Measurements from ENCODE around the gene DGKH.

DGKH gene

DNA sequence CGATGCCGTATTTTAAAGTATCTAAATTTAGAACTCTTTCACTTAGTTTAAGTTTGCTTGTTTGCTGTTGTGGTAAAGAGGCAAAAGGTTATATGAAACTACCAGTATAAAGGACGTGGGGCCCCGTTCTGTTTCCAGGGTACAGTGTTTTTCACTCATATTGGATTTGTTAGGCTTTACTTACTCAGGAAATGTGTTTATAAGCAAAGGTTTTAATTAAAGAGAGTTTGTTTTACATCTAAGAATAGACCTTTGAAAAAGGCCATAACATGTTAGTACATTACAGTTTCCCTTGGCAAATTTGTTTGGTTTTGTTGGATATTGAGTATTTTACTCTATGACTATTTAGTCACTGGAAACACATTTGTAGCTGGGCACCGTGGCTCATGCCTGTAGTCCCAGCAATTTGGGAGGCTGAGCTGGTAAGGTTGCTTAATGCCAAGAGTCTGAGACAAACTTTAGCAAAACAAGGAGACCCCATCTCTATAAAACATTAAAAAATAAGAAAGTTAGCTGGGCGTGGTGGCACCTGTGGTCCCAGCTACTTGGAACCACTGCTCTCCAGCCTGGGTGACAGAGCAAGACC lies 7.1 kb downstream of the DGKH start:
- TF ChIP-seq ZBTB7A (IDR thresholded peaks at IDR 0.05; ENCODE audit: low read depth): no peak
- TF ChIP-seq NFIC (IDR thresholded peaks at IDR 0.05): no peak
- TF ChIP-seq RAD21 (IDR thresholded peaks at IDR 0.05; ENCODE audit: low read depth): no peak
- no peak for TF ChIP-seq REST (IDR thresholded peaks at IDR 0.05; ENCODE audit: low read depth)
- TF ChIP-seq CEBPB (IDR thresholded peaks at IDR 0.05): no peak

DNA sequence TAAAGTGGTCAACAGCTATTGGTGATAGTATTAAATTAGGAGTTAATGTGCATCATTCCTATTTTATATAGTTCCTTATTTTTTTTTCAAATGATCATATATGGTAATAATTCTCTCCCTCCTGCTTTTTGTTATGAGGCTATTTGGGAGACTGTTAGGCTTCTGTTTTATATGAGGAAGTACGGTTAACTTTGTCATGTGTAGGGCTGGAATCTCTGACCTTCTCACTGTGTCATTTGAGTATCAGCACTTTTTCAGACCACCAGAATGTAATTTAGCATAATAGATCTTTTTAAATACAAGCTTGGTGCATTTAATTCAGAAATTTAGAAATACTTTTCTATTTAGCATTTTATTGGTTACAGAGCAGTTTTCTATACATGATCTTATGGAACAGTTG lies 7.7 kb downstream of the DGKH start:
- TF ChIP-seq CREB1 (IDR thresholded peaks at IDR 0.05; ENCODE audit: low read depth) (no peak), TCF12 (IDR thresholded peaks at IDR 0.05; ENCODE audit: low read depth) (no peak), EP300 (IDR thresholded peaks at IDR 0.05; ENCODE audit: borderline replicate concordance) (no peak), EGR1 (IDR thresholded peaks at IDR 0.05) (no peak), NFIC (IDR thresholded peaks at IDR 0.05) (no peak), TAF1 (IDR thresholded peaks at IDR 0.05; ENCODE audit: low read depth) (no peak), CEBPB (IDR thresholded peaks at IDR 0.05) (no peak), REST (IDR thresholded peaks at IDR 0.05; ENCODE audit: low read depth) (no peak), ZBTB7A (IDR thresholded peaks at IDR 0.05; ENCODE audit: low read depth) (no peak), TEAD4 (IDR thresholded peaks at IDR 0.05) (no peak), YY1 (IDR thresholded peaks at IDR 0.05; ENCODE audit: low read depth) (no peak), FOXM1 (IDR thresholded peaks at IDR 0.05; ENCODE audit: borderline replicate concordance, low read depth) (no peak), RAD21 (IDR thresholded peaks at IDR 0.05; ENCODE audit: low read depth) (no peak)
- TF ChIP-seq, protein P1, sequence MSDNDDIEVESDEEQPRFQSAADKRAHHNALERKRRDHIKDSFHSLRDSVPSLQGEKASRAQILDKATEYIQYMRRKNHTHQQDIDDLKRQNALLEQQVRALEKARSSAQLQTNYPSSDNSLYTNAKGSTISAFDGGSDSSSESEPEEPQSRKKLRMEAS (IDR thresholded peaks at IDR 0.05): no peak
- TF ChIP-seq, protein P2, sequence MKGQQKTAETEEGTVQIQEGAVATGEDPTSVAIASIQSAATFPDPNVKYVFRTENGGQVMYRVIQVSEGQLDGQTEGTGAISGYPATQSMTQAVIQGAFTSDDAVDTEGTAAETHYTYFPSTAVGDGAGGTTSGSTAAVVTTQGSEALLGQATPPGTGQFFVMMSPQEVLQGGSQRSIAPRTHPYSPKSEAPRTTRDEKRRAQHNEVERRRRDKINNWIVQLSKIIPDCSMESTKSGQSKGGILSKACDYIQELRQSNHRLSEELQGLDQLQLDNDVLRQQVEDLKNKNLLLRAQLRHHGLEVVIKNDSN (IDR thresholded peaks at IDR 0.05): no peak

- no peak for TF ChIP-seq EGR1 (IDR thresholded peaks at IDR 0.05)
- TF ChIP-seq, protein P1 (IDR thresholded peaks at IDR 0.05): no peak
- no peak for TF ChIP-seq CREB1 (IDR thresholded peaks at IDR 0.05; ENCODE audit: low read depth)
- no peak for TF ChIP-seq RAD21 (IDR thresholded peaks at IDR 0.05; ENCODE audit: low read depth)
- no peak for TF ChIP-seq ZBTB7A (IDR thresholded peaks at IDR 0.05; ENCODE audit: low read depth)
- TF ChIP-seq YY1 (IDR thresholded peaks at IDR 0.05; ENCODE audit: low read depth): no peak
- no peak for TF ChIP-seq NFIC (IDR thresholded peaks at IDR 0.05)
- TF ChIP-seq CEBPB (IDR thresholded peaks at IDR 0.05): no peak
Observed at GRCh38 chr13:42056583-42056982, 8.1 kb downstream of the DGKH start.

- no peak for TF ChIP-seq TAF1 (IDR thresholded peaks at IDR 0.05; ENCODE audit: low read depth)
- TF ChIP-seq, protein P1 (IDR thresholded peaks at IDR 0.05): no peak
Observed at GRCh38 chr13:42057918-42058530, 9.6 kb downstream of the DGKH start.

DNA sequence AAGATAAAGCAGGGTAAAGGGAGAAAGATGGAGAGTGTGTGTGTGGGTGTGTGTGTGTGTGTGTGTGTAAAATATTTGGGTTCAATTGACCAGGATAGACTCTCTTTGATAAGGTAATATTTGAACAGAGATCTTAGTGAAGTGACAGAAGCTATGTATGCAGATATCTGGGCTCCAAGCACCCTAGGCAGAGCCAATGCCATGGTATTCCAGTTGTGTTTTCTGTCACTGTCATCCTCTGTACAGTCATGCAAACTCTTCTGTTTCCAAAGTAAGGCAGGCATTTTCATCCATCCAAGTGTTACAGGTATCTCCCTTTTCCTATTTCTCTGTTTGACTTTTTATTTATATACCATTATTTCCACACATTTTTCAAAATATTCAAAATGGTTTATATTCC lies 13.5 kb downstream of the DGKH start:
- TF ChIP-seq EGR1 (IDR thresholded peaks at IDR 0.05): no peak
- TF ChIP-seq EP300 (IDR thresholded peaks at IDR 0.05; ENCODE audit: borderline replicate concordance): no peak
- no peak for TF ChIP-seq TAF1 (IDR thresholded peaks at IDR 0.05; ENCODE audit: low read depth)
- TF ChIP-seq RAD21 (IDR thresholded peaks at IDR 0.05; ENCODE audit: low read depth): no peak
- TF ChIP-seq CEBPB (IDR thresholded peaks at IDR 0.05): no peak
- no peak for TF ChIP-seq ZBTB7A (IDR thresholded peaks at IDR 0.05; ENCODE audit: low read depth)
- TF ChIP-seq TCF12 (IDR thresholded peaks at IDR 0.05; ENCODE audit: low read depth): no peak
- no peak for TF ChIP-seq FOXM1 (IDR thresholded peaks at IDR 0.05; ENCODE audit: borderline replicate concordance, low read depth)
- TF ChIP-seq, protein P1 (IDR thresholded peaks at IDR 0.05): no peak
- TF ChIP-seq, protein P2 (IDR thresholded peaks at IDR 0.05): no peak
- no peak for TF ChIP-seq CREB1 (IDR thresholded peaks at IDR 0.05; ENCODE audit: low read depth)
- no peak for TF ChIP-seq REST (IDR thresholded peaks at IDR 0.05; ENCODE audit: low read depth)
- no peak for TF ChIP-seq NFIC (IDR thresholded peaks at IDR 0.05)
- no peak for TF ChIP-seq TEAD4 (IDR thresholded peaks at IDR 0.05)

Measured in Ishikawa (cell line).